HG02763 (cell line): Measurements from ENCODE around the gene RPS6KB2.
A peak's percentile ranks its signal among the peaks of the same experiment; 100 is the strongest.
"Not testable (repeated sequence)": the region's sequence is repeated elsewhere in the genome, so short reads cannot be mapped to it uniquely, and the experiment has no call there.

Experiments
- ATAC-seq: cut with Tn5 transposase; IDR thresholded peaks from one replicate; pipeline ENCODE4 v1.9.1; 2021; ENCODE audit warnings: mild to moderate bottlenecking, moderate library complexity; ENCODE audit not compliant: unreplicated experiment

Gene RPS6KB2

GRCh38 chr11:67465189-67465510, 36.9 kb downstream of the RPS6KB2 start:
- no peak for ATAC-seq

GRCh38 chr11:67465530-67465929, 37.2 kb downstream of the RPS6KB2 start:
- not testable (repeated sequence) for ATAC-seq

- ATAC-seq = no peak
Observed at GRCh38 chr11:67466367-67466766, 38.1 kb downstream of the RPS6KB2 start.

GRCh38 chr11:67466962-67467771, 38.9 kb downstream of the RPS6KB2 start:
- no peak for ATAC-seq

GRCh38 chr11:67468056-67468455, 39.8 kb downstream of the RPS6KB2 start:
- ATAC-seq = no peak

GRCh38 chr11:67468456-67468758, 40.1 kb downstream of the RPS6KB2 start:
- peak; percentile 1 for ATAC-seq

- ATAC-seq = peak; percentile 65
Observed at GRCh38 chr11:67468759-67469507, 40.6 kb downstream of the RPS6KB2 start, which contains the start of gene TMEM134. Gene TMEM134, minus strand, starts transcription at chr11:67469251. Its CDS starts 59 bp downstream, at chr11:67469192.

- no peak for ATAC-seq
Observed at GRCh38 chr11:67469508-67469811, 41.2 kb downstream of the RPS6KB2 start.

- no peak for ATAC-seq
Observed at GRCh38 chr11:67470337-67471002, 42.2 kb downstream of the RPS6KB2 start.

GRCh38 chr11:67472882-67473281, 44.6 kb downstream of the RPS6KB2 start:
- no peak for ATAC-seq

GRCh38 chr11:67476692-67477091, 48.4 kb downstream of the RPS6KB2 start:
- ATAC-seq = not testable (repeated sequence)

- ATAC-seq = not testable (repeated sequence)
Observed at GRCh38 chr11:67477344-67478050, 49.2 kb downstream of the RPS6KB2 start.

- ATAC-seq = no peak
Observed at GRCh38 chr11:67482275-67482826, 54.1 kb downstream of the RPS6KB2 start.

- peak; percentile 64 for ATAC-seq
Observed at GRCh38 chr11:67482827-67483798, 54.8 kb downstream of the RPS6KB2 start, which contains the start of gene AIP. Gene AIP, plus strand, starts transcription at chr11:67483026. Its CDS starts 133 bp downstream, at chr11:67483159.

GRCh38 chr11:67483831-67484665, 55.8 kb downstream of the RPS6KB2 start:
- no peak for ATAC-seq

- ATAC-seq = no peak
Observed at GRCh38 chr11:67484847-67485311, 56.6 kb downstream of the RPS6KB2 start.
